Heart left ventricle (tissue), 16 donors: ENCODE results near the gene SLC22A2. TPM values are rescaled to one million over a fixed set of nuclear protein-coding genes. Genes with fewer than 3 reads are reported as not detected.
A peak's percentile ranks its signal among the peaks of the same experiment; 100 is the strongest.

ENCODE experiments used
- ATAC-seq, 4 donors: fragments of 200-7000 bp; cut with Tn5 transposase; one replicate each; pipeline ENCODE4 v1.9.1; 2020 to 2022; ENCODE audit warnings: moderate library complexity in 4 of 4, mild to moderate bottlenecking in 3 of 4, moderate number of reproducible peaks in 1 of 4
- DNase-seq, 5 donors: peaks; one replicate each; pipeline ENCODE4 v3.0.0-alpha.2; 2020
- H3K27ac ChIP-seq, 12 donors: fragments of 200-600 bp; sonication (generic) in 4 of 12; one replicate each; pipeline versions ENCODE4 v1.5.0 to v1.8.0; 2016 to 2022; ENCODE audit warnings: mild to moderate bottlenecking in 2 of 12
- H3K27me3 ChIP-seq, 9 donors: fragments of 200-600 bp; sonication (generic) in 2 of 9; one replicate each; pipeline versions ENCODE4 v1.5.1 to v1.8.0; 2016 to 2022; ENCODE audit warnings: mild to moderate bottlenecking in 3 of 9
- H3K36me3 ChIP-seq, 9 donors: fragments of 200-600 bp; sonication (generic) in 2 of 9; one replicate each; pipeline versions ENCODE4 v1.5.0 to v1.8.0; 2018 to 2022; ENCODE audit warnings: mild to moderate bottlenecking in 2 of 9
- H3K4me1 ChIP-seq, 12 donors: fragments of 200-600 bp; sonication (generic) in 4 of 12; one replicate each; pipeline versions ENCODE4 v1.5.0 to v1.8.0; 2016 to 2022; ENCODE audit warnings: mild to moderate bottlenecking in 3 of 12
- H3K4me3 ChIP-seq, 12 donors: fragments of 200-600 bp; sonication (generic) in 4 of 12; one replicate each; pipeline versions ENCODE4 v1.5.0 to v1.8.0; 2017 to 2022; ENCODE audit warnings: mild to moderate bottlenecking in 9 of 12, moderate library complexity in 4 of 12
- H3K9me3 ChIP-seq, 12 donors: fragments of 200-600 bp; sonication (generic) in 4 of 12; one replicate each; pipeline versions ENCODE4 v1.5.0 to v1.8.0; 2016 to 2022; ENCODE audit warnings: mild to moderate bottlenecking in 1 of 12
- CTCF ChIP-seq, 12 donors: fragments of 200-600 bp; sonication (generic) in 4 of 12; IDR thresholded peaks; one replicate each; pipeline versions ENCODE4 v1.5.0 to v1.8.0; 2018 to 2022; ENCODE audit warnings: antibody characterized with exemption in 12 of 12, mild to moderate bottlenecking in 5 of 12
- POLR2A ChIP-seq, 2 donors: fragments of 450-650 bp; IDR thresholded peaks; one replicate each; pipeline ENCODE4 v1.6.1; 2017; ENCODE audit warnings: antibody characterized with exemption in 2 of 2, mild to moderate bottlenecking in 2 of 2, moderate library complexity in 2 of 2
- WGBS, 4 donors: extraction: QIAGEN DNeasy Blood & Tissue Kit in 2 of 4; methylation state at CpG; one replicate each; pipeline versions ENCODE4 v1.1.5 to v1.1.7; 2013 to 2018; 5-methylcytosine and 5-hydroxymethylcytosine counted together
- intact Hi-C, 10 donors: fragments of 100-400 bp; cut with DNase I; formaldehyde crosslinking; loops; one replicate each; pipeline versions ENCODE4 v1.11.1 to v1.14.2; 2022
- polyA plus RNA-seq, 2 donors: library from polyadenylated mRNA; stranded (reverse); fragments of 200-250 nt; gene quantifications; one replicate each; pipeline ENCODE4 v1.2.3, GENCODE V29; 2013
- total RNA-seq, 9 donors: library from RNA; depleted of rRNA in 2 of 9; stranded (reverse); fragments of >200 nt in 2 of 9; fragmentation: NEBNext Ultra II Directional in 3 of 9; extraction: Animal tissue kit (Norgen Biotek cat#: 25700) in 3 of 9; gene quantifications; one replicate each; pipeline versions ENCODE4 v1.1.0 to v1.2.4, GENCODE V29; 2016 to 2023
- donor health status: ischemic (EF 13 %, LVEDD 7.1; RV severe dilation, severe dysfunction).
- donor health status: healthy with polysubstance abuse.
- donor health status: DM: no; HTN: yes; CAD: no.
- donor health status: DM: no; HTN: no; CAD: no.
- donor health status: ischemic (EF 25% LVEDD 6.9; RV normal size, moderate dysfunction).
- donor health status: ischemic (EF 25% LVEDD 5.7; RV mildly dilated, moderate dysfunction).
- donor health status: healthy.
- donor health status: DM: yes; HTN: yes; CAD: no.
- donor health status: ischemic (EF 35%, LVEDD 5.7; RV mildly dilated, moderate dysfunction).
- donor health status: nonischemic (EF 11% LVEDD 7.7; RV severe dilation, severe dysfunction).
- donor health status: DM: yes; HTN: yes; CAD: no.
- donor health status: PGD.
- donor health status: ischemic (EF 29% LVEDD 5.4; RV normal size, mild dysfunction).
- donor health status: nonischemic (EF 23%, LVEDD 6.1; RV moderate dilation, normal function).

The SLC22A2 gene
- total and polyA plus RNA-seq, 11 donors, result not detected

- H3K4me1 ChIP-seq, result no peaks in the 10 kb centered on the region
- no peak for ATAC-seq
- TF ChIP-seq POLR2A (IDR thresholded peaks at IDR 0.05) (no peak), CTCF (IDR thresholded peaks at IDR 0.05) (no peak)
- intact Hi-C loops, result no loop called here
- no peaks in the 10 kb centered on the region for H3K27me3 ChIP-seq
- no peaks in the 10 kb centered on the region for H3K9me3 ChIP-seq
- H3K4me3 ChIP-seq, result no peak overlapping the region
- no peak overlapping the region for H3K27ac ChIP-seq
- peak in 1 of 5 donors; percentile 20 for DNase-seq
- H3K36me3 ChIP-seq, result no peaks in the 10 kb centered on the region
- 76 to 88% (median 82%) methylated on average over 6 of the region's 6 CpGs for WGBS, 4 donors
These were observed 11.7 kb upstream of the SLC22A2 start for GRCh38 chr6:160270347-160270746.

- ATAC-seq (no peak), DNase-seq (no peak)
- H3K9me3 ChIP-seq, result no peaks in the 10 kb centered on the region
- H3K27me3 ChIP-seq, result no peaks in the 10 kb centered on the region
- intact Hi-C loops, result no loop called here
- H3K4me1 ChIP-seq, result no peaks in the 10 kb centered on the region
- no peak overlapping the region for H3K4me3 ChIP-seq
- TF ChIP-seq CTCF (IDR thresholded peaks at IDR 0.05) (no peak), POLR2A (IDR thresholded peaks at IDR 0.05) (no peak)
- WGBS, 4 donors, result 84 to 90% (median 87%) methylated on average over 3 of the region's 3 CpGs
- no peak overlapping the region for H3K27ac ChIP-seq
- no peaks in the 10 kb centered on the region for H3K36me3 ChIP-seq
These were observed 11.2 kb upstream of the SLC22A2 start for GRCh38 chr6:160269771-160270170.

- H3K9me3 ChIP-seq, result no peaks in the 10 kb centered on the region
- 75 to 83% (median 80%) methylated on average over 4 of the region's 4 CpGs for WGBS, 4 donors
- TF ChIP-seq POLR2A (IDR thresholded peaks at IDR 0.05) (no peak), CTCF (IDR thresholded peaks at IDR 0.05) (no peak)
- ATAC-seq (no peak), DNase-seq (no peak)
- H3K4me3 ChIP-seq, result no peak overlapping the region
- no peaks in the 10 kb centered on the region for H3K4me1 ChIP-seq
- intact Hi-C loops, result no loop called here
- no peak overlapping the region for H3K27ac ChIP-seq
- no peaks in the 10 kb centered on the region for H3K36me3 ChIP-seq
- no peaks in the 10 kb centered on the region for H3K27me3 ChIP-seq
These were observed 10.5 kb upstream of the SLC22A2 start for GRCh38 chr6:160269023-160269521.

- Histone ChIP-seq H3K9me3 (no peaks in the 10 kb centered on the region), H3K27ac (no peak overlapping the region), H3K4me1 (no peaks in the 10 kb centered on the region), H3K27me3 (peaks cover 0 to 4% (median 0%) of the 10 kb centered on the region in 9 donors), H3K4me3 (no peak overlapping the region), H3K36me3 (no peaks in the 10 kb centered on the region)
- TF ChIP-seq CTCF (IDR thresholded peaks at IDR 0.05), result no peak
- TF ChIP-seq POLR2A (IDR thresholded peaks at IDR 0.05), result no peak
- DNase-seq (peak in 1 of 5 donors; percentile 35), ATAC-seq (no peak)
- intact Hi-C loops, result no loop called here
- 86 to 93% (median 91%) methylated on average over 6 of the region's 6 CpGs for WGBS, 4 donors
These were observed 8.5 kb upstream of the SLC22A2 start for GRCh38 chr6:160267102-160267501.
